ENCODE results near the gene ABT1.

ABT1 gene

GRCh38 chr6:26578279-26578678, 18.5 kb upstream of the ABT1 start:
- TF ChIP-seq CTCF (IDR thresholded peaks at IDR 0.05) = no peak

- TF ChIP-seq CTCF (IDR thresholded peaks at IDR 0.05) = no peak
Observed at GRCh38 chr6:26578741-26579140, 18.0 kb upstream of the ABT1 start.

GRCh38 chr6:26581164-26581915, 15.4 kb upstream of the ABT1 start:
- TF ChIP-seq CTCF (IDR thresholded peaks at IDR 0.05) = no peak

GRCh38 chr6:26588965-26589364, 7.8 kb upstream of the ABT1 start:
- no peak for TF ChIP-seq CTCF (IDR thresholded peaks at IDR 0.05)

GRCh38 chr6:26592649-26593048, 4.1 kb upstream of the ABT1 start:
- no peak for TF ChIP-seq CTCF (IDR thresholded peaks at IDR 0.05)

- no peak for TF ChIP-seq CTCF (IDR thresholded peaks at IDR 0.05)
Observed at GRCh38 chr6:26593278-26594130, 3.2 kb upstream of the ABT1 start.

- no peak for TF ChIP-seq CTCF (IDR thresholded peaks at IDR 0.05)
Observed at GRCh38 chr6:26594131-26594498, 2.6 kb upstream of the ABT1 start.
